Parathyroid adenoma (tissue), 2 donors: ENCODE measurements around the gene SND1.
"Not testable (repeated sequence)": the region's sequence is repeated elsewhere in the genome, so short reads cannot be mapped to it uniquely, and the experiment has no call there.

ENCODE experiments used
- H2AFZ ChIP-seq: fragments of 300-600 bp; sonication (generic); one replicate; pipeline ENCODE4 v1.7.0; 2017; ENCODE audit warnings: antibody characterized with exemption, mild to moderate bottlenecking
- H3K27ac ChIP-seq: fragments of 300-600 bp; sonication (generic); one replicate; pipeline ENCODE4 v1.7.0; 2017
- H3K27me3 ChIP-seq: fragments of 300-600 bp; sonication (generic); one replicate; pipeline ENCODE4 v1.7.0; 2017; ENCODE audit warnings: low read length; ENCODE audit not compliant: control insufficient read depth, insufficient read depth
- H3K36me3 ChIP-seq: fragments of 300-600 bp; sonication (generic); one replicate; pipeline ENCODE4 v1.7.0; 2017; ENCODE audit warnings: low read length; ENCODE audit not compliant: control insufficient read depth, insufficient read depth
- H3K4me1 ChIP-seq: fragments of 300-600 bp; sonication (generic); one replicate; pipeline ENCODE4 v1.7.0; 2017; ENCODE audit warnings: control low read depth
- H3K4me2 ChIP-seq: fragments of 300-600 bp; sonication (generic); one replicate; pipeline ENCODE4 v1.7.0; 2017; ENCODE audit warnings: low read length
- H3K4me3 ChIP-seq: fragments of 300-600 bp; sonication (generic); one replicate; pipeline ENCODE4 v1.7.0; 2017; ENCODE audit warnings: low read depth, low read length
- H3K79me2 ChIP-seq: fragments of 300-600 bp; sonication (generic); one replicate; pipeline ENCODE4 v1.7.0; 2017; ENCODE audit warnings: control low read depth
- H3K9ac ChIP-seq: fragments of 300-600 bp; sonication (generic); one replicate; pipeline ENCODE4 v1.7.0; 2017; ENCODE audit warnings: mild to moderate bottlenecking
- H3K9me3 ChIP-seq: fragments of 300-600 bp; sonication (generic); one replicate; pipeline ENCODE4 v1.7.0; 2017; ENCODE audit warnings: low read length; ENCODE audit not compliant: control insufficient read depth
- TF ChIP-seq, protein P1 (sequence below): fragments of 300-600 bp; sonication (generic); IDR thresholded peaks from one replicate; pipeline ENCODE4 v1.7.0; 2017; ENCODE audit warnings: antibody characterized with exemption, mild to moderate bottlenecking
- donor health status: primary hyperparathyroidism.

The SND1 gene

GRCh38 chr7:128104108-128104742 is 452.2 kb downstream of the SND1 start:
- TF ChIP-seq, protein P1, sequence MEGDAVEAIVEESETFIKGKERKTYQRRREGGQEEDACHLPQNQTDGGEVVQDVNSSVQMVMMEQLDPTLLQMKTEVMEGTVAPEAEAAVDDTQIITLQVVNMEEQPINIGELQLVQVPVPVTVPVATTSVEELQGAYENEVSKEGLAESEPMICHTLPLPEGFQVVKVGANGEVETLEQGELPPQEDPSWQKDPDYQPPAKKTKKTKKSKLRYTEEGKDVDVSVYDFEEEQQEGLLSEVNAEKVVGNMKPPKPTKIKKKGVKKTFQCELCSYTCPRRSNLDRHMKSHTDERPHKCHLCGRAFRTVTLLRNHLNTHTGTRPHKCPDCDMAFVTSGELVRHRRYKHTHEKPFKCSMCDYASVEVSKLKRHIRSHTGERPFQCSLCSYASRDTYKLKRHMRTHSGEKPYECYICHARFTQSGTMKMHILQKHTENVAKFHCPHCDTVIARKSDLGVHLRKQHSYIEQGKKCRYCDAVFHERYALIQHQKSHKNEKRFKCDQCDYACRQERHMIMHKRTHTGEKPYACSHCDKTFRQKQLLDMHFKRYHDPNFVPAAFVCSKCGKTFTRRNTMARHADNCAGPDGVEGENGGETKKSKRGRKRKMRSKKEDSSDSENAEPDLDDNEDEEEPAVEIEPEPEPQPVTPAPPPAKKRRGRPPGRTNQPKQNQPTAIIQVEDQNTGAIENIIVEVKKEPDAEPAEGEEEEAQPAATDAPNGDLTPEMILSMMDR, result no peak
- H2AFZ ChIP-seq, result no peak overlapping the region
- H3K36me3 ChIP-seq, result no peaks in the 10 kb centered on the region
- H3K4me2 ChIP-seq, result peak overlapping the region; percentile 49
- H3K4me1 ChIP-seq, result peaks cover 6% of the 10 kb centered on the region
- H3K9ac ChIP-seq, result no peak overlapping the region
- H3K4me3 ChIP-seq, result peak overlapping the region; percentile 16
- no peaks in the 10 kb centered on the region for H3K79me2 ChIP-seq
- no peaks in the 10 kb centered on the region for H3K9me3 ChIP-seq
- no peaks in the 10 kb centered on the region for H3K27me3 ChIP-seq
- no peak overlapping the region for H3K27ac ChIP-seq

- TF ChIP-seq, protein P1, result no peak
- Histone ChIP-seq H3K4me1 (peaks cover 6% of the 10 kb centered on the region), H3K4me3 (no peak overlapping the region), H3K36me3 (no peaks in the 10 kb centered on the region), H3K9me3 (no peaks in the 10 kb centered on the region), H3K27me3 (no peaks in the 10 kb centered on the region), H2AFZ (no peak overlapping the region), H3K79me2 (no peaks in the 10 kb centered on the region), H3K27ac (no peak overlapping the region), H3K4me2 (no peak overlapping the region), H3K9ac (no peak overlapping the region)
These were observed 453.4 kb downstream of the SND1 start for GRCh38 chr7:128105228-128106022.

DNA sequence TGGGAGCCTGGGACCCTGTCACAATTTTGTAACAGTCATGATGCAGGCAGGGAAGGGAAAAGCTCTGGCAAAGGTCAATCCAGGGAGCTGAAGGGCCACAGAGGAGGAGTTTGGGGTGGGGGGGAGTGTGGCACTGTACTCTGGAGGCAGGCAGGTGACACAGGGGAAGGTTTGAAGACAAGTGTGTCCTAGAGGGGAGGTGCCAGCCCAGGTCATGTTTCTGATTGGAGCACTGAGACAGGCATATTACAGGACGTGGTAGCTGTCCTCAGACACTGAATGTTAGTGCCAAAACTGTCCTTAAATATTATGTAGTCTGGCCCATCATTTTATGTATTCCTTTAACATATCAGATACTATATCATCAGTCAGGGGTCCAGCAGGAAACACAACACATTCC is 454.8 kb downstream of the SND1 start:
- Histone ChIP-seq H3K4me2 (no peak overlapping the region), H3K9me3 (no peaks in the 10 kb centered on the region), H3K4me1 (peaks cover 6% of the 10 kb centered on the region), H3K36me3 (no peaks in the 10 kb centered on the region), H3K4me3 (no peak overlapping the region), H2AFZ (no peak overlapping the region), H3K27me3 (no peaks in the 10 kb centered on the region), H3K9ac (no peak overlapping the region), H3K79me2 (no peaks in the 10 kb centered on the region), H3K27ac (no peak overlapping the region)
- TF ChIP-seq, protein P1, result no peak

- H3K9ac ChIP-seq, H2AFZ ChIP-seq, H3K4me1 ChIP-seq, H3K27me3 ChIP-seq, H3K4me2 ChIP-seq, H3K36me3 ChIP-seq, H3K4me3 ChIP-seq, H3K9me3 ChIP-seq, H3K27ac ChIP-seq, H3K79me2 ChIP-seq: not testable (repeated sequence)
These were observed 455.5 kb downstream of the SND1 start for GRCh38 chr7:128107516-128107915.

DNA sequence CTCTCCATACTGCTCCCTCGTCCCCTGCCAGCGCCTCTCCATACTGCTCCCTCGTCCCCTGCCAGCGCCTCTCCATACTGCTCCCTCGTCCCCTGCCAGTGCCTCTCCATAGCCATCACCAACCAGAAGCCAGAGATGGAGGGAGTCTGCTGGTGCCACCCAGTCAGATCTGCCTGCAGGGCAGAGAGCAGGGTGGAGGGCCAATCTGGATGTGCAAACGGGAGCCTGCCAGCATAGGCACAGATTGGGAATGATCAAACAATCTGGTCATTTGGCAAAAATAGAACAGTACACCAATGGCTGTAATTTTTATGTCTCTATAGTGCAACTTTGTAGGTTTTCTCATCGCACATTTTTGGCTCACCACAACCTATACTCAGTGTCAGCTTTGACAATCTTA is 456.1 kb downstream of the SND1 start:
- Histone ChIP-seq H3K9me3 (no peaks in the 10 kb centered on the region), H3K9ac (no peak overlapping the region), H3K36me3 (no peaks in the 10 kb centered on the region), H3K27me3 (no peaks in the 10 kb centered on the region), H3K79me2 (no peaks in the 10 kb centered on the region), H3K27ac (no peak overlapping the region), H3K4me3 (no peak overlapping the region), H3K4me1 (peaks cover 6% of the 10 kb centered on the region), H2AFZ (no peak overlapping the region), H3K4me2 (no peak overlapping the region)
- TF ChIP-seq, protein P1, result no peak
